GM21381 (cell line): ENCODE results near the gene TNFRSF11A.

Source experiments
- ATAC-seq: cut with Tn5 transposase; IDR thresholded peaks from one replicate; pipeline ENCODE4 v1.9.1; 2021; ENCODE audit warnings: mild to moderate bottlenecking, moderate library complexity; ENCODE audit not compliant: unreplicated experiment

TNFRSF11A gene

DNA sequence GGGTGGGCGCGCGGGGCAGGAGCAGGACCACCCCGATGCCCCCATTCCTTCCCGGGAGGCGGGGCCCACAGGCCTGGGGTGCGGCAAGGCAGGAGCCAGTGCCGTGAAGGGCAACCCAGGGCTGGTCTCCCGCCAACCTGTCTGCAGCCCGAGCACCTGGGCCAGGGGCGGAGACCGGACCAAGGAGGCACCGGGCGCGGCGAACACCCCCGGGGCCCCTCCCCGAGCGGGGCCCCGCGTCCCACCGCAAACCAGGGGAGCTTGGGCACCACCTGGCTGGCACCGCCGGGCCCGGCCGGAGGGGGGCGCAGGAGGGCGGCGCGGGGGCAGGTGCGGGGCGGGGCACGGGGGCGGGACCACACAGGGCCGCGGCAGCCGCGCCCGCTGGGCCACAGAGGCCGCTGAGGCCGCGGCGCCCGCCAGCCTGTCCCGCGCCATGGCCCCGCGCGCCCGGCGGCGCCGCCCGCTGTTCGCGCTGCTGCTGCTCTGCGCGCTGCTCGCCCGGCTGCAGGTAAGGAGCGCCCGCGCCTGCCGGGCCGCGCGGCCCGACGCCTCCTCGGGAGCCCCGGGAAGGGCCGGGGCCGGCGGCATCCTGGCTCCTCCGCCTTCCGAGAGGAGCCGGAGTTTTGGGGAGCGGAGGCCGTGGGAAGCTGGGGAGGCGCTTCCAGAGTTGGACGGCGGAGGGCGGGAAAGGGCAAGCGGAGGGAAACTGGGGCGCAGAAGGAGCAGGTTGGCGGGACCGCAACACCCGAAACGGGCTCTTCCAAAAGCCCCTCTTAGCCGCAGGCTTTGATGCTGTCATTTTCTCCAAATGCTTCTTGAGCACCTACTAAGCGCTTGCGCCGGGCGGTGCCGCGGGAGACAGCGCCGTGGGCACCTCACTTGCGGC is at the start of gene TNFRSF11A:
TSS of gene TNFRSF11A (plus strand) at position 394 of the 889 bp plus-strand sequence. CDS start at position 437, 43 bp downstream.
- ATAC-seq, result peak; percentile 64

DNA sequence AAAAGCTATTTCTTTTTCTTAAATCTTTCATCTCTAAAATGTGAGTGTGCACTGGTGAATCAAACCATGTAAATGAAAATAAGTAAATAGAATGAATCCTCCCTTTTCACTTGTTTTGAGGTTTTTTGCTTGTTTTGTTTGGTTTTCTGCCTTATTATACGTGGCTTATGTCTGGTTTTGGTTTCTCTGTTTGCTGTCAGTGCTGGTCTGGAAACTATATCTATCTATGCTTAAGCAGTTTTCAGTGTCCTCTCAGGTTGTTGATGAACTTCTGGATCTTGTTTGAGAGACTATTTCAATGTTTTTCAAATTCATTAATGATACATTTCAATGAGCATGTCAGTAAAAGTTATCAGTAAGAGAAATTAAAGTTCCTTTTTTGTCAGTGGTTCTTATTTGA is 48.1 kb upstream of the TNFRSF11A start:
- ATAC-seq, result no peak

- ATAC-seq, result no peak
Observed at GRCh38 chr18:62279561-62279960, 45.5 kb upstream of the TNFRSF11A start.

GRCh38 chr18:62280058-62280457 is 45.1 kb upstream of the TNFRSF11A start:
- ATAC-seq, result no peak

GRCh38 chr18:62280786-62281185 is 44.3 kb upstream of the TNFRSF11A start:
- no peak for ATAC-seq

DNA sequence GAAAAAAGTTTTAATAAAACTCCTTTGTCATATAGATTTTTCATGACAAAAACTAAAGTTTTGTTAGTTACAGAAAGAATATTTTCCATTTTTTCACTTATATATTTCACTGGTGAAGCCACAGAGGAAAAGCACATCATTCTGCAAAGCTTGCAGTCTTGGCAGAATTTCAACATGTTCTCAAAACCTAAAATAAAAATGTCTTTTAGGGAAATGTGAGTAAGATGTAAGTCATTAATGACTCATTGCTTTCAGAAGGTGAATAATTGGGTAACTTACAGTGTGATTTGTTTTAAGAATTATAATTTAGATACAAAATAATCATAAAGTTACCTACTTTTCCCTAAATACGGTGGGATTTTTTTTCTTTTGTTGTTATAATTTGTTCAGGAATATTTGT is 43.4 kb upstream of the TNFRSF11A start:
- no peak for ATAC-seq

DNA sequence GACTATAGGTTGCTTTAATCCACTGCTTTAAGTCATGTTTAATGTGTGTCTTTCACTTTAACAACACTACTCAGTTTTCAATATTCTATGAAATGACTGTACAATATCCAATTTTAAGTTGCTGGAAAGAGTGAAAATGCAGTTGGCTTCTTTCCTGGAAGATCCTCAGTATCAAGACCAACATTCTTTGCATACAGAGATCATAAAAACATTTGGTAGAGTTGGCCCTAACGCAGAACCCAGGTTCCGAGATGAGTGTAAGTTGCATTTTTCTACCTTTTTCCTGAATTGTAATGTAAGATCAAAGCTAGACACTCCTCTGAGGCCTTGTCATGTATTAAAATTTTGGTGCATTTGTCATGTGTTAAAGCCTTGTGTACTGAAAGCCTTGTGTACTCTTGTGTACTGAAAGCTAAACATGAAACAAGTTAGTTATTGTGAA is 42.9 kb upstream of the TNFRSF11A start:
- no peak for ATAC-seq

DNA sequence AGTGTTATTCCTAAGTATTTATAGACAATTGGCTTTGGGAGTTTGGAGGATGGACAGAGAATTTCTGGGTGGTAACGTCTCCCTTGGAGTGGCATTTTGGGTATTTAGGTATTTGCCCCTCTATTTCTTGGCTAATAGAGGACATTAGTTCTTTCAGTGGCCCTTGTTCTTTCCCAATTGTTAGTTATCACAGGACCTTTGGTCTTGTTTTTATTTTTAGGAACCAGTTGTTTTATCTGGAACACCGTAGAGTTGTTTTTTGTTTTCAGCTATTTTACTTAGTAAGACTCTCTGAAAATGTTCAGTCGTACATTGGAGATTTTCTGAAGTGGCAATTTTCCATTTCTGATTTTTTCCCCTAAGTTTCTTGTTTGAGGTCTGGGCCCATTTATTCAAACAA is 40.5 kb upstream of the TNFRSF11A start:
- ATAC-seq, result no peak

GRCh38 chr18:62285281-62285680 is 39.8 kb upstream of the TNFRSF11A start:
- no peak for ATAC-seq

GRCh38 chr18:62287781-62288664 is 37.1 kb upstream of the TNFRSF11A start:
- ATAC-seq, result peak; percentile 40

DNA sequence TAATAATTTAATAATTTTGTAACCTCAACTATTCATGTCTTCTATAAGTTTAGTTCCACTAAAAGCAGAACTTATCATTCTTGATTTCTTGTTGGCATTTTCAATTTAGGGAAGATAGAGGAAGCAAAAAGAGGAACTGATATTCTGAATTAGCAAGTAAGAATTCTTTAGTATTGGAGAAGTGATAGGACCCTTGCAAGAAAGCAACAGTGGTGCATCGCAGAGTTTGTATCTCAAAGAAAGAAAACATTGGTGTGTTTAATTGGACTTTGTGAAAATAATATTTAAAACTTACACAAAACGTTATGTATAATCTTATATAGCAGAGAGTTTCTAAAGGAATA is 36.5 kb upstream of the TNFRSF11A start:
- peak; percentile 64 for ATAC-seq

DNA sequence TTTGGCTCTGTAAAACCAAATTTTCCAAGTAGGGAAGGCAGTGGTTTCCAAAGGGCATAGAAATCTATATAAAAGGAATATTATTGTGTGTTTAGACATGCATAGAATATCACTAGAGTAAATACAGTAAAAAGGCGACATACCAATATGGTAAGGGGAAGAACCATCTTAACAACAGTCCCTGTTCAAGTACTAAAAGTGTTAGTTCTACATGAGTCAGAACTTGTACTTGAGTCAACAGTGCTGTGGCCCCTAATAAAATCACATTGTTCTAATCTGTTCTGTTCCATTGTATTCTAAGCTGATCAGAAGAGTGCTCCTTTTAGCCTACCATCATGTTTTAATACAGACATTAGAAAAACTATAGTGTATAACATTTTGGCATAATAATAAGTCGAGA is 36.1 kb upstream of the TNFRSF11A start:
- ATAC-seq, result no peak

DNA sequence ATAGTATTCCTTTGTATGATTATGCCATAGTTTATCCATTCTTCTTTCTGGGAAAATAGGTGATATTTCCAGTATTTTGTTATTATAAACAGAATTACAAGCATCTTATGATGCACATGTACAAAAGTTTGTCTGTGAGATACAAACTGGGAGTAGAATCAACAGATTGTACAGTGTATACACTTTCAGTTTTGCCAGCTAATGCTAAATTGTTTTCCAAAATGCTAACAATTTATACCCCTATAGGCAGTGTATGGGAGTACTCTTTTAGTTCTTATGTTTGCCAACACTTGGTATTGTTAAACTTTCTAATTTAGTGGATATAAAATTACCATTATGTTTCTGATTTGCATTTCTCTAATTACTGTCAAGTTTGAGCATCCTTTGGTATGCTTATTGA is 31.0 kb upstream of the TNFRSF11A start:
- no peak for ATAC-seq

DNA sequence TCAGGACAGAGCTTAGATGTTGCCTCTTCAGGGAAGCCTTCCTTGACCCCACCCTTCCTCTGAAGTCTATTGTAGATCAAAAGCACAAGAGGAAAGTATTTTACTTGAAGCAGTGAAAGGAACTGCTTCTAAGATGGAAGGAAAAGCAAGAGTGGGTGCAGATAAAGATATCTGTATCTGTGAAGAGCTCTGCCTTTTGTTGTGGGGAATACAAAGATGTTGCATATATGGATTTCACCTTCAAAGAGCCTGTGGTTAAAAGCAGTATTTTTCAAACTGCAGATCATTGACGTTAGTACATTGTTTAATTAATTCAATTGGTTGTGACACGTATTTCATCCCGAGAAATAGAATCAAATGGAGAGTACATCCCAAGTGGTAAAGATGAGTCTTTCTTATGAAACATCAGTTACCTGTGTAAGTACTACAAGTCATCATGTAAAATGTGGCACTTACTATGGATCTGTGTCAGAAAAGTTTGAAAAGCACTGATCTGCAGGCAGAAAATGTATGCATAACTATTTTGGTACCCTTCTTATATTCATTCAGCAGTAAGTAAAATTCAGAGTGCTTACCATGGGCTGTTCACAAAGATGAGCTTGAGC is 24.6 kb upstream of the TNFRSF11A start:
- no peak for ATAC-seq

DNA sequence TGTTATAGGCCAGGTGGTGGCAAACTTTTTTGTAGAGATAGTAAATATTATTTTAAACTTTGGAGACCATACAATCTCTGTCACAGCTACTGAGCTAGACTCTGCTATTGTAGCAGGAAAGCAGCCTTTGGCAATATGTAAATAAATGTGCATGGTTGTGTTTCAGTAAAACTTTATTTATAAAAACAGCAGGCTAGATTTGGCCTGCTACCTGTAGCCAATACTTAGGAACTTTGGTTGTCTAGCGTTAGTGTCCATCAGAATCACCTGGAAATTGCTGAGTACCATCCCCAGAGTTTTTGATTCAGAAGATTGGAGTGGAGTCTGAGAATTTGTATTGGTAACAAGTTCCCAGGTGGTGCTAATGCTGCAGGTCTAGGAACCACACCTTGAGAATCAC is 23.8 kb upstream of the TNFRSF11A start:
- no peak for ATAC-seq

GRCh38 chr18:62312851-62313250 is 12.3 kb upstream of the TNFRSF11A start:
- no peak for ATAC-seq

- no peak for ATAC-seq
Observed at GRCh38 chr18:62318228-62319180, 6.6 kb upstream of the TNFRSF11A start.

DNA sequence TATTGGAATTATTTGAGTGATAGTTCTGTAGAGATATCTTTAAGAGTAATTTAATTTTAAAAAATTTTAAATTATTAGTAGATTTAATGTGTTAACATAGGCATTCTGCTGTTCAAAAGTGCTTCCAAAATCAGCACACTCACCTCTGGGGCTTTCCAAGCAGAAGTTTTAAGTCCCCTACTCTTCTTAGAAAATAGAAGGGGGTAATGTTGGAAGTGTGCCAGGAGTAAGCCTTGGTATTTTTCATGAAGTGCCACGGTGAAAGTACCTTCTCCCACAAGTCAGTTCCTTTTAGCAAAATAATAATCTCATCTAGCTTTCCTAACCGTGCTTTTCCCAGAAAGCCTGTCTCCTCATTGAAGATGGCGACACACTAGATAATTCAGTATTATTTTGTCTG is 3.9 kb upstream of the TNFRSF11A start:
- no peak for ATAC-seq

DNA sequence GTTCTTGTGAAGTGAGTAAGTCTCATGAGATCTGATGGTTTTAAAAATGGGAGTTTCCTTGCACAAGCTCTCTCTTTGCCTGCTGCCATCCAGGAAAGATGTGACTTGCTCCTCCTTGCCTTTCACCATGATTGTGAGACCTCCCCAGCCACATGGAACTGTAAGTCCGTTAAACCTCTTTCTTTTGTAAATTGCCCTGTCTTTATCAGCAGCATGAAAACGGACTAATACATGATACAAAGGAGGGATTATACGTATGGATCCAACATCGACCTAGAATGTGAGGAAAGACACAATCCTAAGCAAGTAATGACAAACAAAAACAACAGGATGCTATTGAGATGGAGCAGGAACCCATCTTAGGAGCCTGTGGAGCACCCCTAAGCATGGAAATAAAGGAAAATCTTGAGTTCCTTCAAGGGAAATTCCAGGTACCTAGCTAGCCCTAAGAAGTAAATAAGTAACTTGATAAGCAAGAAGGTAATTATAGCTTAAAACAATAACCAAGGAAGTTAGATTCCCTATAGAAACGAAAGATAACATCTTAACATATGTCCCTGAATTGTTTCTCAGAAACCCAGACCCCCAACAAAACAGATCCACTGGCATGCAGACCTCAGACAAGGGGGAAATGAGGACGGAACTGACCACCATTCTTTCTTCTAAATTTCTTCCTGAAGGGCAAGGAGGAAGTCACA is 1.5 kb upstream of the TNFRSF11A start:
- ATAC-seq, result no peak
